ENCODE results near the gene GNGT2.

The GNGT2 gene

DNA sequence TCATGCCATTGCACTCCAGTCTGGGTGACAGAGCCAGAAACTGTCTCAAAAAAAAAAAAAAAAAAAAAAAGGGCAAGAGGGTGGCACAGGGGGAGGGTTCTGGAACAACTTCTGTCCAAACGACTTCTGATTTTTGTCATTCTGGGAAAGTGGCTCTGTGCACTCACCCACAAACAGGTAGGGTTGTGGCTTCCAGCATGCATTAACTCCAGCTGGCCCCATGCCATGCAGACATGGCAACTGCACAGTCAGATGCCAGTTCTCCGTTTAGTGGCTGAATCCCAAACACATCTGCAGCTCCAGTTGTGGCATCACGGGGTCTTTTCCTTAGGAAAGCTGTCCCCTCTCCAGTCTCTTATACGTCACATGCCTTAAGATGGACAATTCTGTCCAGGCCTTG, 47.5 kb downstream of the GNGT2 start:
- no peak for DNase-seq (ENCODE audit: low spot score)

GRCh38 chr17:49157784-49158183, 52.6 kb downstream of the GNGT2 start:
- TF ChIP-seq, protein P1, sequence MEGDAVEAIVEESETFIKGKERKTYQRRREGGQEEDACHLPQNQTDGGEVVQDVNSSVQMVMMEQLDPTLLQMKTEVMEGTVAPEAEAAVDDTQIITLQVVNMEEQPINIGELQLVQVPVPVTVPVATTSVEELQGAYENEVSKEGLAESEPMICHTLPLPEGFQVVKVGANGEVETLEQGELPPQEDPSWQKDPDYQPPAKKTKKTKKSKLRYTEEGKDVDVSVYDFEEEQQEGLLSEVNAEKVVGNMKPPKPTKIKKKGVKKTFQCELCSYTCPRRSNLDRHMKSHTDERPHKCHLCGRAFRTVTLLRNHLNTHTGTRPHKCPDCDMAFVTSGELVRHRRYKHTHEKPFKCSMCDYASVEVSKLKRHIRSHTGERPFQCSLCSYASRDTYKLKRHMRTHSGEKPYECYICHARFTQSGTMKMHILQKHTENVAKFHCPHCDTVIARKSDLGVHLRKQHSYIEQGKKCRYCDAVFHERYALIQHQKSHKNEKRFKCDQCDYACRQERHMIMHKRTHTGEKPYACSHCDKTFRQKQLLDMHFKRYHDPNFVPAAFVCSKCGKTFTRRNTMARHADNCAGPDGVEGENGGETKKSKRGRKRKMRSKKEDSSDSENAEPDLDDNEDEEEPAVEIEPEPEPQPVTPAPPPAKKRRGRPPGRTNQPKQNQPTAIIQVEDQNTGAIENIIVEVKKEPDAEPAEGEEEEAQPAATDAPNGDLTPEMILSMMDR (IDR thresholded peaks at IDR 0.05; ENCODE audit: extremely low read depth, missing control alignments): no peak
- DNase-seq (ENCODE audit: low spot score): no peak

More for the DNA sequence above, 47.5 kb downstream of the GNGT2 start:
- TF ChIP-seq, protein P1 (IDR thresholded peaks at IDR 0.05; ENCODE audit: extremely low read depth, missing control alignments): no peak

DNA sequence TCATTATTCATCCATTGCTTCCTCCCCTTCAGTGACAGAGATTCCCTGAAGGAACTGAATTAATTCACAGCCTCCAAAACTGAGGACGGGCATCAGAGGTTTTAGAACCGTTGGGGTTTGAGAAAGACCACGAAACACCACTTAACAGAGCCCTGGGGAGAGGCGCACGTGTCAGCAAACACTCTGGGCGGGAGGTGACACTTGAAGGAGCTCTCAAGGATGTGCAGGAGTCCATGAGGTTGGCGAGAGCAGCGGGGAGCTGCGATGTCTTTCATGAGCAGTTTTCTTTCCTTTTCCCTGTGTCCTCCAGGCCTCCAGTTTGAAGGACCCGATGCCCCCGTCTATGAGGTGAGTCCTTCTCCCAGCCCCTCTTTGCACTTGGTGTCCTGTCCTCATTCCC, 54.1 kb downstream of the GNGT2 start:
- TF ChIP-seq, protein P1 (IDR thresholded peaks at IDR 0.05; ENCODE audit: extremely low read depth, missing control alignments): no peak
- no peak for DNase-seq (ENCODE audit: low spot score)

All from GM20000 (cell line).